ENCODE data around the gene LARP4B. TPM values are rescaled to one million over a fixed set of nuclear protein-coding genes. Genes with fewer than 3 reads are reported as not detected.

LARP4B gene
- polyA plus RNA-seq, 2 of the 4 experiments (the other 2 are of a cell fraction) = 25.5 to 54.2 TPM

DNA sequence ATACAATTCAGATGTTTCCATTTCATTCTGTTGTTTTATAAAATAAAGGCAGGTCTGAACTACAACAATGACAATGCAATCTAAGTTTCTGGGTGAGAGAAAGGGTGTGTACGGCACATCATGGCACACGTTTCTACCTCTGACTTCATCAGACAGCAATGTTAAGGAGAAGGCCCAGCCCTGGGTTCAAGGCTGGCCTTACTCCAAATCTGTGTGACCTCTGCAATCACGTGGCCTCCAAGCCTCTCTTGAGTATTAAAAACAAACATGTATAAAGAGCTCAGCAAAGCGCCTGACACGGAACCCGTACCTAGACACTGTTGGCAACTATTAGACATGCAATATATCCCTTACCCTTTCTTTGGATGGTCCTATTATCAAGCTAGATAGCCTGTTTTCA lies 114.1 kb downstream of the LARP4B start:
- Histone ChIP-seq H3K4me2 (no peak overlapping the region), H3K4me3 (no peak overlapping the region), H3K27ac (no peak overlapping the region), H3K4me1 (no peaks in the 10 kb centered on the region), H3K9me3 (no peaks in the 10 kb centered on the region)
- ChIA-PET POLR2A (no interaction called here), CTCF (interaction anchor here (1.4 kb wide), 1 partner anchor 28 kb away, joined by 6 read pairs; no protein-coding TSS in a partner anchor)
- TF ChIP-seq HDAC2 (IDR thresholded peaks at IDR 0.05) (no peak), JUN (IDR thresholded peaks at IDR 0.05) (no peak), ZNF302 (CRISPR knock-in tag; IDR thresholded peaks at IDR 0.05) (no peak), NFE2L2 (conservative IDR thresholded peaks at IDR 0.05; ENCODE audit: low read length) (no peak), HOXB13 (CRISPR knock-in tag; IDR thresholded peaks at IDR 0.05; ENCODE audit: low read depth) (no peak), ZSCAN20 (CRISPR knock-in tag; IDR thresholded peaks at IDR 0.05) (no peak), RNF2 (IDR thresholded peaks at IDR 0.05; ENCODE audit: borderline replicate concordance, low read depth) (no peak), FOSB (CRISPR knock-in tag; IDR thresholded peaks at IDR 0.05) (no peak), FOXS1 (CRISPR knock-in tag; IDR thresholded peaks at IDR 0.05) (no peak), HOXB5 (CRISPR knock-in tag; IDR thresholded peaks at IDR 0.05) (no peak), BHLHE40 (IDR thresholded peaks at IDR 0.05; ENCODE audit: low read depth, low read length) (no peak)
- TF ChIP-seq, protein P1, sequence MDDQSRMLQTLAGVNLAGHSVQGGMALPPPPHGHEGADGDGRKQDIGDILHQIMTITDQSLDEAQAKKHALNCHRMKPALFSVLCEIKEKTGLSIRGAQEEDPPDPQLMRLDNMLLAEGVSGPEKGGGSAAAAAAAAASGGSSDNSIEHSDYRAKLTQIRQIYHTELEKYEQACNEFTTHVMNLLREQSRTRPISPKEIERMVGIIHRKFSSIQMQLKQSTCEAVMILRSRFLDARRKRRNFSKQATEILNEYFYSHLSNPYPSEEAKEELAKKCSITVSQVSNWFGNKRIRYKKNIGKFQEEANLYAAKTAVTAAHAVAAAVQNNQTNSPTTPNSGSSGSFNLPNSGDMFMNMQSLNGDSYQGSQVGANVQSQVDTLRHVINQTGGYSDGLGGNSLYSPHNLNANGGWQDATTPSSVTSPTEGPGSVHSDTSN (IDR thresholded peaks at IDR 0.05) = no peak
- TF ChIP-seq, protein P2, sequence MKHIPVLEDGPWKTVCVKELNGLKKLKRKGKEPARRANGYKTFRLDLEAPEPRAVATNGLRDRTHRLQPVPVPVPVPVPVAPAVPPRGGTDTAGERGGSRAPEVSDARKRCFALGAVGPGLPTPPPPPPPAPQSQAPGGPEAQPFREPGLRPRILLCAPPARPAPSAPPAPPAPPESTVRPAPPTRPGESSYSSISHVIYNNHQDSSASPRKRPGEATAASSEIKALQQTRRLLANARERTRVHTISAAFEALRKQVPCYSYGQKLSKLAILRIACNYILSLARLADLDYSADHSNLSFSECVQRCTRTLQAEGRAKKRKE (CRISPR knock-in tag; IDR thresholded peaks at IDR 0.05; ENCODE audit: low read depth) = no peak
- TF ChIP-seq, protein P3, sequence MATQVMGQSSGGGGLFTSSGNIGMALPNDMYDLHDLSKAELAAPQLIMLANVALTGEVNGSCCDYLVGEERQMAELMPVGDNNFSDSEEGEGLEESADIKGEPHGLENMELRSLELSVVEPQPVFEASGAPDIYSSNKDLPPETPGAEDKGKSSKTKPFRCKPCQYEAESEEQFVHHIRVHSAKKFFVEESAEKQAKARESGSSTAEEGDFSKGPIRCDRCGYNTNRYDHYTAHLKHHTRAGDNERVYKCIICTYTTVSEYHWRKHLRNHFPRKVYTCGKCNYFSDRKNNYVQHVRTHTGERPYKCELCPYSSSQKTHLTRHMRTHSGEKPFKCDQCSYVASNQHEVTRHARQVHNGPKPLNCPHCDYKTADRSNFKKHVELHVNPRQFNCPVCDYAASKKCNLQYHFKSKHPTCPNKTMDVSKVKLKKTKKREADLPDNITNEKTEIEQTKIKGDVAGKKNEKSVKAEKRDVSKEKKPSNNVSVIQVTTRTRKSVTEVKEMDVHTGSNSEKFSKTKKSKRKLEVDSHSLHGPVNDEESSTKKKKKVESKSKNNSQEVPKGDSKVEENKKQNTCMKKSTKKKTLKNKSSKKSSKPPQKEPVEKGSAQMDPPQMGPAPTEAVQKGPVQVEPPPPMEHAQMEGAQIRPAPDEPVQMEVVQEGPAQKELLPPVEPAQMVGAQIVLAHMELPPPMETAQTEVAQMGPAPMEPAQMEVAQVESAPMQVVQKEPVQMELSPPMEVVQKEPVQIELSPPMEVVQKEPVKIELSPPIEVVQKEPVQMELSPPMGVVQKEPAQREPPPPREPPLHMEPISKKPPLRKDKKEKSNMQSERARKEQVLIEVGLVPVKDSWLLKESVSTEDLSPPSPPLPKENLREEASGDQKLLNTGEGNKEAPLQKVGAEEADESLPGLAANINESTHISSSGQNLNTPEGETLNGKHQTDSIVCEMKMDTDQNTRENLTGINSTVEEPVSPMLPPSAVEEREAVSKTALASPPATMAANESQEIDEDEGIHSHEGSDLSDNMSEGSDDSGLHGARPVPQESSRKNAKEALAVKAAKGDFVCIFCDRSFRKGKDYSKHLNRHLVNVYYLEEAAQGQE (IDR thresholded peaks at IDR 0.05) = no peak
- no peak for ATAC-seq
- WGBS (ENCODE audit: missing lambda C conversion rate) = 87% methylated on average over 6 of the region's 6 CpGs
- DNase-seq (ENCODE audit: low read depth in 1 of 2, low spot score in 1 of 2) = no peak
- no peak for FAIRE-seq

DNA sequence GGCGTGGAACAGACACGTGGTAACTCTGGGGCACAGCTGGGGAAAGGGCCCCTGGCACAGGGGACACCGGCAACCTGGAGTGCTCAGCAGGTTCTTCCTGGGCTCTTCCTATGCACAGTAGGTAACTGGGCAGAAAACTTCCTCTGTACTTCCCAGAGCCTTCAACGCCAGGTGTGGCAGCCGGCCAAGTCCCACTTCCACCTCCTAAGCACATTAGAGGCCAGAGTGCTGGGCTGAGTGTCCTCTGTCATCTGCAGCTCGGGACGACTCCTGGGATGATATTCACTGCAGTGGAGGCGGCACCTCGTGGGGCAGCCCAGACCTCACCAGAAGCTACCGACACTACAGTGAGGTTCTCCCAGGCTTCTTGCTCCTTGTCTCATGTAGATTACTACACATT lies 114.5 kb downstream of the LARP4B start:
- Histone ChIP-seq H3K9me3 (no peaks in the 10 kb centered on the region), H3K4me2 (no peak overlapping the region), H3K4me1 (no peaks in the 10 kb centered on the region), H3K4me3 (no peak overlapping the region), H3K27ac (no peak overlapping the region)
- CTCF ChIA-PET = interaction anchor here (1.4 kb wide), 1 partner anchor 28 kb away, joined by 6 read pairs; no protein-coding TSS in a partner anchor
- TF ChIP-seq KDM5A (IDR thresholded peaks at IDR 0.05) (no peak), ZC3H11A (IDR thresholded peaks at IDR 0.05) (no peak), CHD4 (IDR thresholded peaks at IDR 0.05; ENCODE audit: borderline replicate concordance) (no peak), ZNF302 (CRISPR knock-in tag; IDR thresholded peaks at IDR 0.05) (no peak), POLR2A (IDR thresholded peaks at IDR 0.05; ENCODE audit: low read length) (no peak), HEYL (CRISPR knock-in tag; IDR thresholded peaks at IDR 0.05) (no peak), CBX8 (IDR thresholded peaks at IDR 0.05) (no peak), JUNB (IDR thresholded peaks at IDR 0.05) (no peak), TFCP2L1 (CRISPR knock-in tag; IDR thresholded peaks at IDR 0.05) (no peak), CHD2 (IDR thresholded peaks at IDR 0.05; ENCODE audit: low read length, partially characterized antibody) (no peak), NFE2L2 (conservative IDR thresholded peaks at IDR 0.05; ENCODE audit: low read length) (no peak)
- TF ChIP-seq, protein P1 (IDR thresholded peaks at IDR 0.05) = no peak
- WGBS (ENCODE audit: missing lambda C conversion rate) = 96% methylated on average over 10 of the region's 10 CpGs
- ATAC-seq (no peak; a peak in 1 of 6 replicates), FAIRE-seq (no peak), DNase-seq (ENCODE audit: low read depth in 1 of 2, low spot score in 1 of 2) (no peak)
- POLR2A ChIA-PET = no interaction called here

All from A549 (cell line).